CD4-positive, alpha-beta memory T cell (primary cell): Measurements from ENCODE around the gene POLDIP2. TPM values are rescaled to one million over a fixed set of nuclear protein-coding genes. Genes with fewer than 3 reads are reported as not detected.

Source experiments
- CTCF ChIA-PET: fragments of 350-600 bp; sonication (Branson Sonifier 250); formaldehyde crosslinking; loops from one replicate; lab custom pipeline; 2021; ENCODE audit warnings: inconsistent platforms; ENCODE audit not compliant: partially characterized antibody; lab: Charles Lee
- POLR2A ChIA-PET: fragments of 350-600 bp; sonication (Branson Sonifier 250); formaldehyde crosslinking; loops from one replicate; lab custom pipeline; 2021; ENCODE audit not compliant: partially characterized antibody; lab: Charles Lee
- DNase-seq, 5 donors: peaks; one replicate each; pipeline versions ENCODE4 v3.0.0 to v3.0.0-alpha.2; 2020 to 2022; ENCODE audit warnings: mixed read lengths in 1 of 5
- H3K27ac ChIP-seq: one replicate; pipeline ENCODE4 v1.7.0; 2013; ENCODE audit warnings: low read depth, low read length
- H3K27me3 ChIP-seq: 2 replicates; pipeline ENCODE4 v1.7.0; 2013; ENCODE audit warnings: mild to moderate bottlenecking, low read length, moderate library complexity; ENCODE audit not compliant: insufficient read depth
- H3K36me3 ChIP-seq: 2 replicates; pipeline ENCODE4 v1.7.0; 2013; ENCODE audit warnings: mild to moderate bottlenecking, low read length, moderate library complexity; ENCODE audit not compliant: insufficient read depth
- H3K4me1 ChIP-seq: 2 replicates; pipeline ENCODE4 v1.7.0; 2013; ENCODE audit warnings: mild to moderate bottlenecking, low read length, moderate library complexity; ENCODE audit not compliant: insufficient read depth
- H3K4me3 ChIP-seq, 2 donors: one replicate each; pipeline ENCODE4 v1.7.0; 2013; ENCODE audit warnings: low read length in 2 of 2, mild to moderate bottlenecking in 1 of 2
- H3K9me3 ChIP-seq, 2 donors: one replicate each; pipeline ENCODE4 v1.7.0; 2013; ENCODE audit warnings: low read length in 2 of 2, control low read depth in 1 of 2; ENCODE audit not compliant: control insufficient read depth in 1 of 2
- H3K27ac Mint-ChIP-seq, 7 donors: one replicate each; pipeline ENCODE4 v1.8.0; 2020 to 2021; ENCODE audit warnings: mixed read lengths in 7 of 7, mild to moderate bottlenecking in 6 of 7, inconsistent platforms in 3 of 7, moderate library complexity in 3 of 7
- H3K27me3 Mint-ChIP-seq, 2 donors: one replicate each; pipeline ENCODE4 v1.8.0; 2020 to 2021; ENCODE audit warnings: mixed read lengths in 2 of 2
- H3K36me3 Mint-ChIP-seq, 2 donors: one replicate each; pipeline ENCODE4 v1.8.0; 2020 to 2021; ENCODE audit warnings: mixed read lengths in 2 of 2, inconsistent platforms in 1 of 2, mild to moderate bottlenecking in 1 of 2
- H3K4me1 Mint-ChIP-seq, 4 donors: one replicate each; pipeline ENCODE4 v1.8.0; 2020 to 2021; ENCODE audit warnings: mixed read lengths in 4 of 4, mild to moderate bottlenecking in 1 of 4
- H3K4me3 Mint-ChIP-seq, 8 donors: one replicate each; pipeline ENCODE4 v1.8.0; 2020 to 2021; ENCODE audit warnings: mixed read lengths in 8 of 8, mild to moderate bottlenecking in 7 of 8, moderate library complexity in 6 of 8, inconsistent platforms in 3 of 8
- H3K9me3 Mint-ChIP-seq, 8 donors: one replicate each; pipeline ENCODE4 v1.8.0; 2020 to 2021; ENCODE audit warnings: mixed read lengths in 8 of 8, mild to moderate bottlenecking in 5 of 8, inconsistent platforms in 3 of 8, moderate library complexity in 1 of 8
- intact Hi-C: fragments of 100-400 bp; cut with micrococcal nuclease; formaldehyde crosslinking; loops from one replicate; pipeline ENCODE4 v1.15.1; 2023
- polyA plus RNA-seq, 2 donors: library from polyadenylated mRNA; unstranded; fragments of 300-500 nt; fragmentation: Illumina TruSeq; gene quantifications; one replicate each; pipeline ENCODE4 v1.2.3, GENCODE V29; 2021
- total RNA-seq, 2 experiments: library from RNA; stranded (reverse); gene quantifications; one replicate each; pipeline ENCODE4 v1.2.3, GENCODE V29; 2021

The POLDIP2 gene
- total and polyA plus RNA-seq, 4 experiments from 2014 or later, result 27.8 to 125 (median 48.3) TPM

DNA sequence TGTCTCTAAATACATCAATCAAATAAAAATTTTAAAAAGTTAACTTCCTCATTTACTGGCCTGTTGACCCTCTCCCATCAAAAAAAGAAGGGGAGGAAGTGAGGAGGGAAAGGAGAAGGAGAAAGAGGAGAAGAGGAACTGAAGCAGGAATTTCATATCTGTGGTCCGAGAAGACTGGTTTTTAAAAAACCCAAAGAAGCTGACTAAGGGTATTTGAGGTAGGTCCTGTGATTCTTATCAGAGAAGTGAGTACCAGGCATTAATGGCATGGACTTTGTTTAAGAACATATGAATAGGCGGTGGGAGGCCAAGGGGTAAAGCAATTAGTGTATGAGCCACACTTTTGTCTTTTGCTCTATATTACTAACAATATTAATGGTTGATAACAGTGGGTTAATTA is 46.7 kb upstream of the POLDIP2 start:
- H3K9me3 Mint-ChIP-seq, result no peaks in the 10 kb centered on the region

DNA sequence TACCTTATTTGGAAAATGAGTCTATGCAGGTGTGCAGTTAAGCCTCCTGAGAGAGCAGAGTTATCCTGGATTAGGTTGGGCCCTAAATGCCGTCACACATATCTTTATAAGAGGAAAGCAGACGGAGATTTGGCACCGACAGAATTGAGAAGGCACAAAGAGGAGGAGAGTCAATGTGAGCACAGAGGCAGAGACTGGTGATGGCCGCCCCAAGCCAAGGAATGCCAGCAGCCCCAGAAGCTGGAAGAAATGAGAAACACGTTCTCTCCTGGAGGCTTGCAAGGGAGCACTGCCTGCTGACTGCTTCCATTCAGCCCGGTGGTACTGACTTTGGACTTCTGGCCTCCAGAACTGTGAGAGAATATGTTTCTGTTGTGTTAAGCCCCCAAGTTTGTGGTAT is 45.5 kb upstream of the POLDIP2 start:
- ChIA-PET POLR2A (no interaction called here), CTCF (no interaction called here)
- no peak for DNase-seq
- intact Hi-C loops, result no loop called here
- Histone ChIP-seq H3K9me3 (no peaks in the 10 kb centered on the region), H3K27me3 (no peaks in the 10 kb centered on the region), H3K36me3 (no peaks in the 10 kb centered on the region), H3K4me3 (no peak overlapping the region), H3K4me1 (peaks cover 14% of the 10 kb centered on the region), H3K27ac (no peak overlapping the region)
- H3K27me3 Mint-ChIP-seq, result no peaks in the 10 kb centered on the region
- H3K4me1 Mint-ChIP-seq, result peaks cover 5 to 26% (median 13%) of the 10 kb centered on the region in 4 donors
- no peak overlapping the region for H3K4me3 Mint-ChIP-seq
- H3K9me3 Mint-ChIP-seq, result no peaks in the 10 kb centered on the region
- H3K27ac Mint-ChIP-seq, result peak overlapping the region in 1 of 7 donors; percentile 29
- peaks cover 0 to 5% of the 10 kb centered on the region in 2 donors for H3K36me3 Mint-ChIP-seq

More for the DNA sequence above, 46.7 kb upstream of the POLDIP2 start:
- Mint-ChIP-seq H3K4me1 (peaks cover 5 to 26% (median 13%) of the 10 kb centered on the region in 4 donors), H3K27me3 (peaks cover 3 to 7% of the 10 kb centered on the region in 2 donors), H3K36me3 (no peaks in the 10 kb centered on the region), H3K27ac (peak overlapping the region in 1 of 7 donors; percentile 15), H3K4me3 (peak overlapping the region in 5 of 8 donors; percentile 13 to 63 (median 54))
- no peaks in the 10 kb centered on the region for H3K36me3 ChIP-seq
- CTCF ChIA-PET, result interaction anchor here (2.6 kb wide), 1 partner anchor 13 kb away, joined by 16 read pairs; no protein-coding TSS in a partner anchor
- H3K4me3 ChIP-seq, result no peak overlapping the region
- H3K27me3 ChIP-seq, result peaks cover 5% of the 10 kb centered on the region
- no peaks in the 10 kb centered on the region for H3K9me3 ChIP-seq
- intact Hi-C loops, result no loop called here
- H3K27ac ChIP-seq, result no peak overlapping the region
- no peak for DNase-seq
- H3K4me1 ChIP-seq, result peaks cover 14% of the 10 kb centered on the region
- POLR2A ChIA-PET, result interaction anchor here (0.6 to 3.6 kb wide), 3 partner anchors 19 to 46 kb away, joined by 3 to 11 read pairs (median 4); a partner anchor contains a TSS

DNA sequence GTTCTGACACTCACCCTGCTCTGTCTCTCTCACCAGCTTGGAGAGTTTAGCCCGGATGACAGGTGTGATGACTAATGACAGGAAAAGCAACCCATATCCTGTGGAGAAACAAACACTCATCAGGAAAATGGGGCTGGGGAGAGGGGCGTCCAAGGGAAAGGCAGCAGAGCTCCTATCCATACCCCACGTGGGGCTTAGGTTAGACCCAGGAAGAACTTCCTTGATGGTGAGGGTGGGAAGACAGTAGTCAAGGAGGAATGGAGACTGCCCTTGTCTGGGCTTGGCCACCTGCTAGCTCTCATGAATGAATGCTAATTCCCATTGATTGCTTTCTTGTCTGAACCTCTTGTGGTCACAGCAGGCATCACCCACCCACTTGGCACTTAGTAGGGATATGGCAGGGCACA is 44.9 kb upstream of the POLDIP2 start:
- H3K36me3 ChIP-seq, result no peaks in the 10 kb centered on the region
- Mint-ChIP-seq H3K9me3 (no peaks in the 10 kb centered on the region), H3K27ac (peak overlapping the region in 3 of 7 donors; percentile 12 to 64 (median 41)), H3K36me3 (peaks cover 0 to 9% of the 10 kb centered on the region in 2 donors), H3K27me3 (no peaks in the 10 kb centered on the region), H3K4me3 (no peak overlapping the region), H3K4me1 (peaks cover 5 to 26% (median 13%) of the 10 kb centered on the region in 4 donors)
- POLR2A ChIA-PET, result interaction anchor here (0.6 kb wide), 1 partner anchor 717 kb away, joined by 3 read pairs; no protein-coding TSS in a partner anchor
- CTCF ChIA-PET, result interaction anchor here (4.2 kb wide), 1 partner anchor 14 kb away, joined by 19 read pairs; no protein-coding TSS in a partner anchor
- H3K4me3 ChIP-seq, result no peak overlapping the region
- no peaks in the 10 kb centered on the region for H3K27me3 ChIP-seq
- no peak overlapping the region for H3K27ac ChIP-seq
- peaks cover 14% of the 10 kb centered on the region for H3K4me1 ChIP-seq
- no peak for DNase-seq
- intact Hi-C loops, result no loop called here
- no peaks in the 10 kb centered on the region for H3K9me3 ChIP-seq

DNA sequence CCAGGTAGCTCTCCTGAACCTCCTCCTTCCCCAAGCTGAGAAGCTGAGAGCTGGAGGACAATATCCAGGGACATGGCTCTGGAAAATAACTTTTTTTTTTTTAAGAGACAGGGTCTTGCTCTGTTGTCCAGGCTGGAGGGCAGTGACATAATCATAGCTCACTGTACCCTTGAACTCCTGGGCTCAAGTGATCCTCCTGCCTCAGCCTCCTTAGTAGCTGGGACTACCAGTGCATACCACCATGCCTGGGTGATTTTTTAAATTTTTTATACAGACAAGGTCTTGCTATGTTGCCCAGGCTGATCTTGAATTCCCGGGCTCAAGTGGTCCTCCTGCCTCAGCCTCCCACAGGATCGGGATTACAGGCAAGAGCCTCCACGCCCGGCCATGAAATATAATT is 42.5 kb upstream of the POLDIP2 start:
- POLR2A ChIA-PET, result interaction anchor here (0.7 kb wide), 1 partner anchor 17 kb away, joined by 3 read pairs; no protein-coding TSS in a partner anchor
- no peak overlapping the region for H3K27ac Mint-ChIP-seq
- H3K9me3 ChIP-seq, result no peaks in the 10 kb centered on the region

DNA sequence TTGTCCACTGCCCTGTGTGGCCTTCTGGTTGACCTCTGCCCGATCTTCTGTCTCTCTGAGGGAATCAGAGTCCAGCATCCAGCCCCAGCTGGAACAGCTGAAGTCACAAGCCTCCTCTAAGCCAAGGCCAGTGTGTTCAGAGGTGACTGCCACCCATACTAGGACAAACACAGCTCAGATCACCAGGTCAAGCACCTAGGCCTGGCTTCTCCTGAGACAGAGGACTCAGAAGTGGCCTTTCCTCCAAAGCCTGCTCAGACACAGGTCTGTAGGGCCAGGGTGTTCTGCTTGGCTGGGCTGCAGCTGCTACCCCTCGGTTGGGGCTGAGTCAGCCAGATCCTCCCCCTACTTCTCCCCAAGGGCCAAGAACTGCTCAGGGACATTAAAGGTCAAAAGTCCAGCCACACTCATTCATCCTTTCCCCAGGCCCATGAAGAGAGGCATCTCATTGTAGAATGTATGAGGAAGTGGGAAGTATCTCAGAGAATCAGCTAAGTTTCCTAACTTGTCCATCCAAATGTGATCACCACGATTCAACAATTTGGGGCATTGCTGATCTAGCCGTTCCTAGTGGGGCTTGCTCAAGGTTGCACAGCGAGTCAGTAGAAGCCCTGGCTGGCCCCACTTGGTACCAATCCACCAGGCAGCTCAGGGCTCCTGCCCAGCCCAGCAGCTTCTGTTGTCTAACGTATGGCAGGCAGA is 41.1 kb upstream of the POLDIP2 start:
- H3K27ac Mint-ChIP-seq, result peak overlapping the region; percentile 24 to 65 (median 50)
- H3K27me3 ChIP-seq, result no peaks in the 10 kb centered on the region
- H3K9me3 Mint-ChIP-seq, result no peaks in the 10 kb centered on the region
- ChIA-PET POLR2A (no interaction called here), CTCF (interaction anchor here (1.9 to 4.2 kb wide), 2 partner anchors 18 kb away, joined by 6 to 19 read pairs; no protein-coding TSS in a partner anchor)
- no peak for DNase-seq
- H3K36me3 Mint-ChIP-seq, result peaks cover 9 to 28% of the 10 kb centered on the region in 2 donors
- H3K4me3 ChIP-seq, result no peak overlapping the region
- intact Hi-C loops, result no loop called here
- no peak overlapping the region for H3K27ac ChIP-seq
- H3K27me3 Mint-ChIP-seq, result no peaks in the 10 kb centered on the region
- peaks cover 0 to 12% (median 4%) of the 10 kb centered on the region in 4 donors for H3K4me1 Mint-ChIP-seq
- H3K4me1 ChIP-seq, result no peaks in the 10 kb centered on the region
- H3K9me3 ChIP-seq, result no peaks in the 10 kb centered on the region
- H3K36me3 ChIP-seq, result peaks cover 8% of the 10 kb centered on the region
- H3K4me3 Mint-ChIP-seq, result no peak overlapping the region

More for the DNA sequence above, 42.5 kb upstream of the POLDIP2 start:
- Histone ChIP-seq H3K27me3 (no peaks in the 10 kb centered on the region), H3K36me3 (peaks cover 8% of the 10 kb centered on the region), H3K4me3 (no peak overlapping the region), H3K4me1 (no peaks in the 10 kb centered on the region), H3K27ac (no peak overlapping the region)
- peaks cover 0 to 17% of the 10 kb centered on the region in 2 donors for H3K36me3 Mint-ChIP-seq
- no peak overlapping the region for H3K4me3 Mint-ChIP-seq
- no peaks in the 10 kb centered on the region for H3K27me3 Mint-ChIP-seq
- peaks cover 0 to 16% (median 8%) of the 10 kb centered on the region in 4 donors for H3K4me1 Mint-ChIP-seq
- intact Hi-C loops, result no loop called here
- H3K9me3 Mint-ChIP-seq, result no peaks in the 10 kb centered on the region
- CTCF ChIA-PET, result interaction anchor here (1.2 to 4.2 kb wide), 2 partner anchors 8 to 17 kb away, joined by 4 to 19 read pairs; no protein-coding TSS in a partner anchor
- DNase-seq, result no peak

DNA sequence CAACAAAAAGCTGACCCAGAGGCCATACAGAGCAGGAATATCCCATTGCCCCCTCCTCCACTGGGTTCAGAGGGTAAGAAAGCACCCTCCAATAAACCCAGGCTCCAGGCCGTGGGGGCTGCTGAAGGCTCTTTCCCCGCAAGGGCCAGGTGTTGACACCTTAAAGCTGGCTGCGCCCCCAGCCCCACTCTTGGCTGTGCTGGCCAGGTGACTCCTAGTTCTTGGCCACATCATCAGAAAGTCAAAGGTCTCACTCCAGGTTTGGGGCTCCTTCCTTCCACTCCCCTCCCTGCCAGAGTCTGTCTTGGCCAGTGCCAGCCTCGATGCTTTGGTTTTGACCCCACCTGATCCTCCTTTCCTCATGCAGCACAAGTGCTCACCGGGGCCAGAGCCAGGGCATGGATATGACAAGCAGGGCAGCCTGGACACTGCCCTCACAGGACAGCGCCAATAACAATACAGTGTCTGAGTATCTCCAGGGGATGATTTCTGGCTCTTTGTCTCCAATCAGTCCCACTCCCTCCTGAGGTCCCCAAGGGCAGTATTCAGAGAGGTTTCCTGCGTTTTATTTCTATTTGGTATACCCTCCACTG is 40.5 kb upstream of the POLDIP2 start:
- intact Hi-C loops, result no loop called here
- no peak overlapping the region for H3K4me3 Mint-ChIP-seq
- H3K4me1 ChIP-seq, result no peaks in the 10 kb centered on the region
- peaks cover 9 to 28% of the 10 kb centered on the region in 2 donors for H3K36me3 Mint-ChIP-seq
- CTCF ChIA-PET, result interaction anchor here (1.9 kb wide), 1 partner anchor 19 kb away, joined by 6 read pairs; no protein-coding TSS in a partner anchor
- peaks cover 0 to 10% (median 4%) of the 10 kb centered on the region in 4 donors for H3K4me1 Mint-ChIP-seq
- no peaks in the 10 kb centered on the region for H3K9me3 ChIP-seq
- H3K9me3 Mint-ChIP-seq, result no peaks in the 10 kb centered on the region
- H3K27me3 ChIP-seq, result no peaks in the 10 kb centered on the region
- no peaks in the 10 kb centered on the region for H3K27me3 Mint-ChIP-seq
- H3K4me3 ChIP-seq, result no peak overlapping the region
- POLR2A ChIA-PET, result no interaction called here
- DNase-seq, result no peak
- H3K36me3 ChIP-seq, result peaks cover 12% of the 10 kb centered on the region
- H3K27ac Mint-ChIP-seq, result peak overlapping the region in 5 of 7 donors; percentile 24 to 75 (median 54)
- no peak overlapping the region for H3K27ac ChIP-seq

DNA sequence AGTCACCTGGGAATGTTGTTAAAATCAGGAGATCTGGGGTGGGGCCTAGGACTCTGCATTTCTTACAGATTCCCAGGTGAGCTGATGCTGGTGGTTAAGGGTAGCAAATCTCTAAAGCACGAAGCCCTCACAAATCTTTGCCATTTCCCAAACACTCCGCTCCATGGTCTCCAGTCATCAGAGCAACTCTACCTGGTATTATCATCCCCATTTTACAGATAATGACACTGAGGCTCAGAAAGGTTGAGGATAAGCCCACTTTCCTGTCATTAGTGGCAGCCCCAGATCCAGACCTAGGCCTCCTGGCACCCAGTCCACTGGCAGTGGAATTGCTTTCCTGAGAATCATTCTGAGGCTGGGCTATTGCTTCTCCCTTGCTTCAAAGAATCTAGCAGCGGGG is 39.9 kb upstream of the POLDIP2 start:
- Histone ChIP-seq H3K27me3 (no peaks in the 10 kb centered on the region), H3K4me1 (no peaks in the 10 kb centered on the region), H3K36me3 (peaks cover 17% of the 10 kb centered on the region), H3K27ac (no peak overlapping the region), H3K9me3 (no peaks in the 10 kb centered on the region), H3K4me3 (no peak overlapping the region)
- no peaks in the 10 kb centered on the region for H3K27me3 Mint-ChIP-seq
- DNase-seq, result no peak
- intact Hi-C loops, result no loop called here
- peaks cover 9 to 31% of the 10 kb centered on the region in 2 donors for H3K36me3 Mint-ChIP-seq
- peak overlapping the region in 2 of 7 donors; percentile 35 to 54 for H3K27ac Mint-ChIP-seq
- H3K4me1 Mint-ChIP-seq, result peaks cover 0 to 4% (median 1%) of the 10 kb centered on the region in 4 donors
- H3K9me3 Mint-ChIP-seq, result no peaks in the 10 kb centered on the region
- ChIA-PET POLR2A (no interaction called here), CTCF (interaction anchor here (1.9 kb wide), 1 partner anchor 19 kb away, joined by 6 read pairs; no protein-coding TSS in a partner anchor)
- no peak overlapping the region for H3K4me3 Mint-ChIP-seq
